BJ (cell line): Measurements from ENCODE around the gene ZHX3. TPM values are rescaled to one million over a fixed set of nuclear protein-coding genes. Genes with fewer than 3 reads are reported as not detected.

Source experiments
- CTCF ChIA-PET: fragments of 350-600 bp; formaldehyde crosslinking; extraction: SDS; loops from one replicate; lab custom pipeline; 2021; ENCODE audit warnings: antibody characterized with exemption, inconsistent platforms; lab: Yijun Ruan, JAX
- POLR2A ChIA-PET: fragments of 300-600 bp; sonication (Branson Sonifier 250); formaldehyde crosslinking; extraction: SDS; loops from one replicate; lab custom pipeline; 2021; ENCODE audit warnings: antibody characterized with exemption; lab: Charles Lee
- DNase-seq: peaks from one replicate; pipeline ENCODE4 v3.0.0-alpha.2; 2011; ENCODE audit warnings: low read depth
- H3K27me3 ChIP-seq: 2 replicates; pipeline ENCODE4 v1.6.0; 2011; ENCODE audit warnings: low read length; ENCODE audit not compliant: control insufficient read depth, insufficient read depth
- H3K36me3 ChIP-seq: 2 replicates; pipeline ENCODE4 v1.5.1; 2011; ENCODE audit warnings: low read length; ENCODE audit not compliant: control insufficient read depth, insufficient read depth
- H3K4me3 ChIP-seq: 2 replicates; pipeline ENCODE4 v1.5.1; 2011; ENCODE audit warnings: low read depth, mild to moderate bottlenecking, control low read depth, low read length
- polyA plus RNA-seq: library from polyadenylated mRNA; depleted of rRNA; stranded (reverse); fragments of >200 nt; gene quantifications from 2 replicates; pipeline ENCODE4 v1.2.3, GENCODE V29; 2011
- TF ChIP-seq, protein P1 (sequence below): IDR thresholded peaks from 2 replicates; pipeline ENCODE4 v1.5.1; 2011; ENCODE audit warnings: low read depth, mild to moderate bottlenecking, control low read depth, inconsistent platforms, low read length, moderate library complexity; ENCODE audit not compliant: insufficient read depth

The ZHX3 gene
- polyA plus RNA-seq, 1 experiment = 23.9 TPM

DNA sequence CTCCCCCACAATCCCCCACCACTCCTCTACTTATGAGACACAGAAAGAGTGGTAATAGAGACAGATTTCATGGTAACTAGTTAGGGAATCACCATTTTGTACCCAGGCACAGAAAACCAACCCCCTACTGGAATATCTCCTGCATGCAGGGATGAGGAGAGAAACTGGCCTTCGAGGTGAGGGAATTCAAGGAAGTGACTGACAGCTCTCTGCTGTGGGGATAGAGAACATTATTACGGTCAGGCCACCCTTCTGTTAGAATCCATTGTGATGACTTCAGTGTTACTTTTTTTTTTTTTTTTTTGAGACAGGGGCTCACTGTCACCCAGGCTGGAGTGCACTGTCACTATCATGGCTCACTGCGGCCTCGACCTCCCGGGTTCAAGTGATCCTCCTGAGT, 9.6 kb upstream of the ZHX3 start:
- H3K4me3 ChIP-seq = no peak overlapping the region
- CTCF ChIA-PET = interaction anchor here (0.6 to 1.2 kb wide), 2 partner anchors 173 to 358 kb away, joined by 3 read pairs; no protein-coding TSS in a partner anchor
- H3K36me3 ChIP-seq = no peaks in the 10 kb centered on the region
- no peaks in the 10 kb centered on the region for H3K27me3 ChIP-seq
- DNase-seq = no peak
- POLR2A ChIA-PET = no interaction called here
- TF ChIP-seq, protein P1, sequence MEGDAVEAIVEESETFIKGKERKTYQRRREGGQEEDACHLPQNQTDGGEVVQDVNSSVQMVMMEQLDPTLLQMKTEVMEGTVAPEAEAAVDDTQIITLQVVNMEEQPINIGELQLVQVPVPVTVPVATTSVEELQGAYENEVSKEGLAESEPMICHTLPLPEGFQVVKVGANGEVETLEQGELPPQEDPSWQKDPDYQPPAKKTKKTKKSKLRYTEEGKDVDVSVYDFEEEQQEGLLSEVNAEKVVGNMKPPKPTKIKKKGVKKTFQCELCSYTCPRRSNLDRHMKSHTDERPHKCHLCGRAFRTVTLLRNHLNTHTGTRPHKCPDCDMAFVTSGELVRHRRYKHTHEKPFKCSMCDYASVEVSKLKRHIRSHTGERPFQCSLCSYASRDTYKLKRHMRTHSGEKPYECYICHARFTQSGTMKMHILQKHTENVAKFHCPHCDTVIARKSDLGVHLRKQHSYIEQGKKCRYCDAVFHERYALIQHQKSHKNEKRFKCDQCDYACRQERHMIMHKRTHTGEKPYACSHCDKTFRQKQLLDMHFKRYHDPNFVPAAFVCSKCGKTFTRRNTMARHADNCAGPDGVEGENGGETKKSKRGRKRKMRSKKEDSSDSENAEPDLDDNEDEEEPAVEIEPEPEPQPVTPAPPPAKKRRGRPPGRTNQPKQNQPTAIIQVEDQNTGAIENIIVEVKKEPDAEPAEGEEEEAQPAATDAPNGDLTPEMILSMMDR = no peak

DNA sequence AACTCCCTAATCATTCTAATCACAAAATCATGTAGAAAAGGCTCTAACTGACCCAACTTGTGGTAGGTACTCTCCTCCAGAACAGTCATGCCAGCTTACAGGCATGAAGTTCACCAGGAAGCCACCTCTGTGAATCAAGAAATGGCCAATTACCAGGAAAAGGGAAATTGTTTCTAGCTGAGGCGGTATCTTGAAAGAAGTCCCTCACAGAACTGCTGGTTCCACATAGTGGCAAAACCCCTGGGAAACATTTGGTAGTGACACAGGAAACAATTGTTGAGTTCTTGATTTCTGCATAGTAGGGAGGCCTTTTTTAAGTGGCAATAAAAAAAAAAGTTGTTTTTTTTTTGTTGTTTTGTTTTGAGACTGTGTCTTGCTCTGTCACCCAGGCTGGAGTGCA, 3.4 kb upstream of the ZHX3 start:
- CTCF ChIA-PET = no interaction called here
- Histone ChIP-seq H3K4me3 (no peak overlapping the region), H3K36me3 (no peaks in the 10 kb centered on the region), H3K27me3 (no peaks in the 10 kb centered on the region)
- POLR2A ChIA-PET = no interaction called here
- DNase-seq = no peak
- TF ChIP-seq, protein P1 = no peak

DNA sequence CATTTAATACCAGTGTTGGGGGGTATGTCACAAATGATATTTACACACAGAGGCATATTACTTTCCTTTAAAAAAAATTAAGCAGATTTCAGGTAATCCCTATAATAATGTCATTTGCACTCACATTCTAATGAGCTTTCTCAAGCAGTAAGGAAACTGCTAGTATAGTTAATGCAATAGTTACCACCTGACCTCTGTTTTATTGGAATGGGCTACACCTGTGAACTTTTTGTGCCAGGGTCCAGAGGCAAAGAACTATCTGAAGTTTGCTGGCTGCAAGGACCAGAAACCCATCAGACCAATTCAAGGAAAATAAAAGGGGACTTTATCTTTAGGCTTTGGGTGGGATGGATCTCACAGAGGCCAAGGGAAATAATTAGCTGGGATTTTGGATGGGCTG, 2.9 kb upstream of the ZHX3 start:
- H3K4me3 ChIP-seq = no peak overlapping the region
- POLR2A ChIA-PET = no interaction called here
- DNase-seq = no peak
- CTCF ChIA-PET = no interaction called here
- H3K36me3 ChIP-seq = no peaks in the 10 kb centered on the region
- TF ChIP-seq, protein P1 = no peak
- H3K27me3 ChIP-seq = no peaks in the 10 kb centered on the region

DNA sequence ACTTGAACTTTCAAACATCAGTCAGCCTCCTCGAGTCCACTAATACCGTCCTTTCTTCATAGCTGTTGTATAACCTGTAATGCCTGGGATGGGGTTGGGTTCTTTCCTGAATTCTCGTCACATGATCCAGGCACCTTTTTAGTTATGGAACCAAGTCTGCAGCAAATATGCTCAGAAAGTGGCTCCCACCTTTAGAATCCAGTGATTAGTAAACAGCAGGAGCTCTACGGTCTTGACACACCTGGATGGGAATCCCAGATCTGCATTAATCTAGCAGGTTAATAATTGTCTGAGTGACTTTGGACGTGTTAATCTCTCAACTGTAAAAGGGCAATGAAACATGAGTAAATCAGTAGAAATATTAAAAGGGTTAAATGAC, 729 bp upstream of the ZHX3 start:
- H3K4me3 ChIP-seq = no peak overlapping the region; the same call in 1 of the 2 replicates
- TF ChIP-seq, protein P1 = no peak
- DNase-seq = no peak
- no peaks in the 10 kb centered on the region for H3K27me3 ChIP-seq
- no peaks in the 10 kb centered on the region for H3K36me3 ChIP-seq
- ChIA-PET POLR2A (no interaction called here), CTCF (interaction anchor here (1.0 to 1.7 kb wide), 2 partner anchors 22 to 145 kb away, joined by 3 to 11 read pairs; partner anchors contain the start of gene LPIN3)

DNA sequence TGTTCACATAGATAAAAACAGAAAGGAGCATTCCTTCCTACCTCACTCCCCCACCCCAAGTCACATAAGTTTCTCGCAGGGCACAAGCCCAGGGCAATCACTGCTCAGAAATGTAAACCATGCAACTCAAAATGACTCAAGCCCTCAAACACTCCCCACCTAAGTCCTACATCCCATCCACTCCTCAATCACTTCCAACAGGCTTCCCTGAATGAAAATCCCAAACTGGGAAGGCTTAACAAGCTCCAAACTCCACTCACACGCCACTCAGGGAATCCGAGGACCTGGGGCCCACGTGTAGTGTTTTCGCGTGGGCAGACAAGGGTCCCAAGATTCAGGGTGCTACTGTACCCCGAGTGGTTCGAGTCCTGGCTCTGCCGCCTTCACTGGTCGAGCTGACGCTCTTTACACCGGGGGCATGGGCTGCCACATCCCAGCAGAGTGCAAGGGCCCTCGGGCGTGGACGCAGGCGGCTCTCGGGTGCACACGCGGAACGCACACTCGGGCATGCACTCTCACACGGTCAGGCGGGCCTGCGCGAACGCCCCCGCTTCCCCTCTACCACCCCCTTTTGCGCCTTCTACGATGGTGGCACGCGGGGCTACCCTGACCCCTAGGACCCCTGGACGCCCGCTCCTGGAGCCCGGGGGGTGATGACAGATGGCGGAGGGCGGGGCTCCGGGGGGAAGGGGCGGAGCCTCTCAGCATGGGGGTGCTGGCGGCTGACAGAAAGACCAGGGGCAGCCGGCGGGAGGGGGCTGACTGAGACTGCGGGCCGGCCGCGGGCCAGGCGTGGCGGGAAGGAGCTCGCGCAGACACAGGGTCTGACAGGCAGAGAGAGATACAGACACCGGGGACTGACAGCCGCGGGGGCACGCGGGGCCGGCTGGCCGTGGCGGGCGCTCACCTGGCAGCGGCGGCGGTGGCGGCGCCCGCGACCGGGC, 657 bp downstream of the ZHX3 start:
- TF ChIP-seq, protein P1 = no peak
- ChIA-PET CTCF (interaction anchor here (0.6 to 2.4 kb wide), 4 partner anchors 23 to 326 kb away, joined by 3 to 11 read pairs (median 5); partner anchors contain the start of gene LPIN3), POLR2A (interaction anchor here (0.6 to 1.1 kb wide), 3 partner anchors 13 to 293 kb away, joined by 3 to 6 read pairs (median 6); no protein-coding TSS in a partner anchor)
- H3K4me3 ChIP-seq = peak overlapping the region; percentile 72
- DNase-seq = no peak
- no peaks in the 10 kb centered on the region for H3K27me3 ChIP-seq
- H3K36me3 ChIP-seq = no peaks in the 10 kb centered on the region
